Pancreas (tissue), 10 donors: ENCODE measurements around the gene USP5. TPM values are rescaled to one million over a fixed set of nuclear protein-coding genes. Genes with fewer than 3 reads are reported as not detected.
"Not testable (repeated sequence)": the region's sequence is repeated elsewhere in the genome, so short reads cannot be mapped to it uniquely, and the experiment has no call there.

Experiments
- ATAC-seq, 4 donors: fragments of 200-7000 bp; cut with Tn5 transposase; one replicate each; pipeline versions ENCODE4 v1.8.0 to v1.9.1; 2020; ENCODE audit warnings: mild to moderate bottlenecking in 4 of 4, moderate library complexity in 4 of 4
- DNase-seq, 6 donors: peaks; one replicate each; pipeline ENCODE4 v3.0.0-alpha.2; 2020
- FAIRE-seq: peaks from 2 replicates; lab custom pipeline; 2012; peaks lifted over from hg19 to GRCh38; lab: Jason Lieb, UNC
- H3K27ac ChIP-seq, 4 donors: fragments of 200-600 bp; sonication (generic); 1 replicate in 3 of 4; 2 replicates in 1 of 4; pipeline versions ENCODE4 v1.5.0 to v1.8.0; 2020
- H3K27me3 ChIP-seq, 4 donors: fragments of 200-600 bp; one replicate each; pipeline ENCODE4 v1.8.0; 2021
- H3K36me3 ChIP-seq, 3 donors: fragments of 200-600 bp; sonication (generic) in 1 of 3; one replicate each; pipeline versions ENCODE4 v1.5.0 to v1.8.0; 2020 to 2021
- H3K4me1 ChIP-seq, 3 donors: fragments of 200-600 bp; one replicate each; pipeline ENCODE4 v1.8.0; 2021
- H3K4me3 ChIP-seq, 4 donors: fragments of 200-600 bp; sonication (generic) in 2 of 4; one replicate each; pipeline versions ENCODE4 v1.5.0 to v1.8.0; 2020 to 2021
- H3K9me3 ChIP-seq, 4 donors: fragments of 200-600 bp; one replicate each; pipeline ENCODE4 v1.8.0; 2021
- CTCF ChIP-seq, 4 donors: fragments of 200-600 bp; sonication (generic) in 3 of 4; IDR thresholded peaks; one replicate each; pipeline versions ENCODE4 v1.5.0 to v1.8.0; 2021; ENCODE audit warnings: antibody characterized with exemption in 4 of 4
- WGBS, 2 donors: extraction: QIAGEN DNeasy Blood & Tissue Kit; methylation state at CpG; one replicate each; pipeline ENCODE4 v1.1.7; 2013; 5-methylcytosine and 5-hydroxymethylcytosine counted together
- intact Hi-C, 3 donors: fragments of 100-400 bp; cut with DNase I; formaldehyde crosslinking; loops; one replicate each; pipeline versions ENCODE4 v1.11.1 to v1.14.2; 2022
- polyA plus RNA-seq, 2 donors: library from polyadenylated mRNA; stranded (reverse); fragments of 200-250 nt; gene quantifications; one replicate each; pipeline ENCODE4 v1.2.3, GENCODE V29; 2013
- total RNA-seq, 6 donors: library from RNA; stranded (reverse); fragmentation: NEBNext Ultra II Directional in 4 of 6; extraction: Animal tissue kit (Norgen Biotek cat#: 25700) in 4 of 6; gene quantifications; one replicate each; pipeline versions ENCODE4 v1.2.1 to v1.2.4, GENCODE V29; 2021 to 2023
- donor health status: healthy with polysubstance abuse.
- donor health status: DM: no; HTN: no; CAD: no; lungs with moderate emphysema.
- donor health status: DM: no; HTN: no; CAD: no.
- donor health status: control.
- donor health status: control.
- donor health status: Bipolar disorder and iron deficiency.
- donor health status: DM: yes; HTN: yes; CAD: no.
- donor health status: DM: no; HTN: no; CAD: no.
- donor health status: DM: no; HTN: no; CAD: no.
- donor health status: DM: yes; HTN: yes; CAD: no.

USP5 gene
- total and polyA plus RNA-seq, 8 donors = 17.8 to 38.4 (median 25.3) TPM

DNA sequence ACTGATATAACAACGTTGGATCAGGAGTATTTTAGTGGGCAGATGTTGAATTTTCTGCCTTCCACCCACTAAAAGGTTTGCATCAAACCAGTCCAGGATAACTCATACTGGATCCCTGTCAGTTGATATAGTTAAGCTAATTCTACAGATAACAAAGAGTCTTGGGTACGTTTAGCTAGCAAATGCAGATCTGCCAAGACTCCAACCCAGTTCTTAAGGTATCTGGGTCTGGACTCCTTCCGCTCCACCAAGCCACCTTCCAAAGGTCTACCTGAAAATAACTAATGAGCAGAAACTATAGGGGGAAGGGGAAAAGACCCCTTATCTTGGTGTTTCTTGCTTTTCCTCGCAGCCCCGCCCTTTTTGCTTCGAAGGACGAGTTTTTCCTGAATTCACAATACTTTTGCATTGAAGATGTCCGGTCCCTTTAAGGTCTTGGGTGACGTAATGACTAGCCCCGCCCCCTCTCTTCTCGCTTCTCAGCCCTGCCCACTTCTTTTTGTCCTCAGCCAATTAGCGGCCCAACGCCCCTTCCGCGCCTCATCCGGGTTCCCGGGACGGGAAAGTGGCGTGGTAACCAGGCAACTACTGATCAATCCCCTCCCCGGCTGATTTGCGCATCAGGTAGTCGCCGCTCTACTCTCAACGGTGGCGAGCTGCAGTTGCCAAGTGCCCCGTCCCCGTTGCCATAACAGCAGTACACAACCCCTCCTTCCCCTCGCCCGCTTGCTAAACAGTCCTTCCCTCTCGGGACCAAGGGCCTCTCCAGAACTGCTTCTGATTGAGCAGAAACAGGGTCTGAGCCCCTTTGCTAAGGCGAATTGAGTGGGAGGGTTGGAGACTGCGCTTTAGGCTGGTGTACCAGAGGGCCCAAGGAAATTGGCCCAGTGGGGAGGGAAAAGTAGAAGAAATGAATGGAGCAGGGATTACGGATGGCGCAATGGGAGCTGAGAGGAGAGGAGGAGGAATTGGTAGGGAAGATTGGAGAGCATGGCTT is 52.6 kb downstream of the USP5 start, which contains the start of gene LRRC23:
TSS of gene LRRC23 (plus strand) at position 543 of the 997 bp plus-strand sequence. CDS start 812 bp downstream, outside the sequence.
- intact Hi-C loops = no loop called here
- ATAC-seq = peak; percentile 97
- Histone ChIP-seq H3K9me3 (no peaks in the 10 kb centered on the region), H3K27me3 (no peaks in the 10 kb centered on the region), H3K36me3 (no peaks in the 10 kb centered on the region), H3K4me3 (peak within 1 kb of the TSS; percentile 40 to 63 (median 48)), H3K4me1 (peaks cover 4 to 15% (median 4%) of the 10 kb centered on the region in 3 donors), H3K27ac (peak within 1 kb of the TSS; percentile 69 to 77 (median 72))
- TF ChIP-seq CTCF (IDR thresholded peaks at IDR 0.05) = no peak
- FAIRE-seq = peak; percentile 93
- 4 to 5% methylated on average over 34 of the region's 34 CpGs for WGBS, 2 donors
- DNase-seq = peak; percentile 95 to 99 (median 98)

- WGBS, 2 donors = 58 to 71% methylated on average over 5 of the region's 5 CpGs
- Histone ChIP-seq H3K4me1 (peaks cover 0 to 7% (median 4%) of the 10 kb centered on the region in 3 donors), H3K27ac (peak overlapping the region in 1 of 4 donors; percentile 71), H3K4me3 (peak overlapping the region in 1 of 4 donors; percentile 63), H3K9me3 (no peaks in the 10 kb centered on the region), H3K36me3 (no peaks in the 10 kb centered on the region), H3K27me3 (no peaks in the 10 kb centered on the region)
- ATAC-seq (no peak), FAIRE-seq (no peak), DNase-seq (no peak)
- intact Hi-C loops = no loop called here
- no peak for TF ChIP-seq CTCF (IDR thresholded peaks at IDR 0.05)
These were observed 53.6 kb downstream of the USP5 start for GRCh38 chr12:6905414-6906040.

- H3K27me3 ChIP-seq, ATAC-seq, H3K4me3 ChIP-seq, H3K36me3 ChIP-seq, intact Hi-C loops, H3K27ac ChIP-seq, H3K4me1 ChIP-seq, FAIRE-seq, H3K9me3 ChIP-seq: not testable (repeated sequence)
- 91 to 97% methylated on average over 11 of the region's 11 CpGs for WGBS, 2 donors
- DNase-seq = peak in 1 of 6 donors; percentile 27
These were observed 56.2 kb downstream of the USP5 start for GRCh38 chr12:6908141-6908540.

- Histone ChIP-seq H3K27ac (no peak overlapping the region), H3K4me3 (no peak overlapping the region), H3K4me1 (peaks cover 0 to 7% (median 0%) of the 10 kb centered on the region in 3 donors), H3K27me3 (no peaks in the 10 kb centered on the region), H3K36me3 (no peaks in the 10 kb centered on the region), H3K9me3 (no peaks in the 10 kb centered on the region)
- intact Hi-C loops = no loop called here
- DNase-seq (peak in 1 of 6 donors; percentile 35), ATAC-seq (no peak), FAIRE-seq (no peak)
- 84 to 85% methylated on average over 4 of the region's 4 CpGs for WGBS, 2 donors
- no peak for TF ChIP-seq CTCF (IDR thresholded peaks at IDR 0.05)
These were observed 57.6 kb downstream of the USP5 start for GRCh38 chr12:6909421-6910145.
